ENCODE data around the gene PGR.

The PGR gene

DNA sequence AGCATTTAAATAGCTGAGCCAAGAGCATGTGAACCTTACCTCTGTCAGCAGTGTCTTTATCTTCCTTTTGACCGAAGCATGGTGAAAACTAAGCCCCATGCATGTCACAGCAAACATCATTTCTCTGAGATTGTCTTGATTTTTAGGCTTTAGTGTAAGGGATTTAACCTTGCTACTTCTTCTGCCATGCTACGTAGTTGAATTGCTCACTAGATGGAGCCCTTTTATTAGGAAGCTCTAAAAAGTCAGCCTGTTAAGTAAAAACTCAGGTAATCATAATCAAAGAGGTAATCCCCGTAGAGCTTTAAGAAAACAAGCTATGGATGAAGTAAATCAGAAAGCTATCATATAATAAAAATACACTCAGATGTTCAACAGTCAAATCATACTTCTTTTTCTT is 149.5 kb downstream of the PGR start:
- no peak for DNase-seq (ENCODE audit: low read depth)
- no peak overlapping the region for H3K4me3 ChIP-seq (ENCODE audit: low read depth, low read length)
- TF ChIP-seq, protein P1, sequence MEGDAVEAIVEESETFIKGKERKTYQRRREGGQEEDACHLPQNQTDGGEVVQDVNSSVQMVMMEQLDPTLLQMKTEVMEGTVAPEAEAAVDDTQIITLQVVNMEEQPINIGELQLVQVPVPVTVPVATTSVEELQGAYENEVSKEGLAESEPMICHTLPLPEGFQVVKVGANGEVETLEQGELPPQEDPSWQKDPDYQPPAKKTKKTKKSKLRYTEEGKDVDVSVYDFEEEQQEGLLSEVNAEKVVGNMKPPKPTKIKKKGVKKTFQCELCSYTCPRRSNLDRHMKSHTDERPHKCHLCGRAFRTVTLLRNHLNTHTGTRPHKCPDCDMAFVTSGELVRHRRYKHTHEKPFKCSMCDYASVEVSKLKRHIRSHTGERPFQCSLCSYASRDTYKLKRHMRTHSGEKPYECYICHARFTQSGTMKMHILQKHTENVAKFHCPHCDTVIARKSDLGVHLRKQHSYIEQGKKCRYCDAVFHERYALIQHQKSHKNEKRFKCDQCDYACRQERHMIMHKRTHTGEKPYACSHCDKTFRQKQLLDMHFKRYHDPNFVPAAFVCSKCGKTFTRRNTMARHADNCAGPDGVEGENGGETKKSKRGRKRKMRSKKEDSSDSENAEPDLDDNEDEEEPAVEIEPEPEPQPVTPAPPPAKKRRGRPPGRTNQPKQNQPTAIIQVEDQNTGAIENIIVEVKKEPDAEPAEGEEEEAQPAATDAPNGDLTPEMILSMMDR (IDR thresholded peaks at IDR 0.05; ENCODE audit: insufficient read depth, low read depth, low read length, missing control alignments): no peak

Data from GM12865 (cell line).